NCI-H2196 (cell line): ENCODE results near the gene CAMTA1.
"Not testable (repeated sequence)": the region's sequence is repeated elsewhere in the genome, so short reads cannot be mapped to it uniquely, and the experiment has no call there.

ENCODE experiments used
- DNase-seq: peaks from one replicate; lab custom pipeline; 2025; ENCODE audit not compliant: unreplicated experiment; lab: John Stamatoyannopoulos, UW

Gene CAMTA1

GRCh38 chr1:6904476-6905170, 119.4 kb downstream of the CAMTA1 start:
- DNase-seq, result no peak

DNA sequence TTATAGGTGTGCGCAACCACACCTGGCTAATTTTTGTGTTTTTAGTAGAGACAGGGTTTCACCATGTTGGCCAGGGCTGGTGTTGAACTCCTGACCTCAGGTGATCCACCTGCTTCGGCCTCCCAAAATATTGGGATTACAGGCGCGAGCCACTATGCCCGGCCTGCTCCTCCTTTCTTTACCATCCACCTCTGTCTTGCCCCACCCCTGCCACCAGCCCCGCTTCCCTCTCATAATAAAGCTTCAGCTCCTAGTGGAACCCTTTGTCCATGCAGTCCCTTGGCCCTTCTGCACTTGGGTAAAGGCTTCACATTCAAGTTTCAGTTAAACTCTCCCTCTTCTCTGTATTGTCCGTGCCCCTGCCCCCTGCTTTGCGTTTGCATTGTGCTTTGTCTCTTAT, 120.1 kb downstream of the CAMTA1 start:
- DNase-seq, result no peak

GRCh38 chr1:6905790-6906189, 120.5 kb downstream of the CAMTA1 start:
- no peak for DNase-seq

DNA sequence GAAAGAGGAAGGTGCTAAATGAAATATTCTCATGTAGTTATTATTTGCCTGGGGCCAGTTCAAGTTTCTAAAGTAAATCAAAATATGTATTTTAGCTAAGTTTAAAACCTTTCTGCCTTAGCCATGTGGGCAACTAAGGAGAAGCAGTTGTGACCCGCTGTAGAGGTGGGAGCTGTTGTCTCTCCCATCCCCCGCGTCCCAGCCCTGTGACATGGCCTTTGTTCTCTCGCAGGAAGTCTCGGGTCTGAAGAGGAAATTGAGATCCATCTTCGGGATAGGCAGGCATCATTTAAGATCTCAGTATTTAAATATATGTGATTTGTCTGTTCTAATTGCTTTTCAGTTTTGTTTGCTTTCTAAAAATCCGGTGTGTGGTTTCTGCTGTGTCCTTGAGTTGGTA, 121.5 kb downstream of the CAMTA1 start:
- DNase-seq, result no peak

GRCh38 chr1:6907201-6907600, 121.9 kb downstream of the CAMTA1 start:
- DNase-seq, result no peak

GRCh38 chr1:6907676-6908434, 122.6 kb downstream of the CAMTA1 start:
- no peak for DNase-seq

DNA sequence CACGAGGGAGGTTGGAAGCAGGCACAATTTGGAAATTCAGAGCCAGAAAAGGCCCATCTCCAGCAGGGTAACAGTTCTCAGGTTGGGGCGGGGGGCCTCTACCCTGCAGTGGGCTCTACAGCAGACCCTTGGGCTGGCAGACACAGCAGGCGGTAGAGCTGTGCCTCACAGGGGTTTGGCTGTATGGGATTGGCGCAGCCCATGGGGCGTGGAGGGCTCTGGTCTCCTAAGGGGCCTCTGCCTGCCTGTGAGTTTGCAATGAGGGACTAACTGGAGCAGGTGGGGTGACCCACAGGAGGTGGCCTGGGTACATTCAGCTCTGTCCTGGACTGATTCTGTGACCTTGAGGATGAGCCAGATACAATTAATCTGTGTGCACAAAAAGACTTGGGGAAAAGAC, 124.1 kb downstream of the CAMTA1 start:
- DNase-seq, result no peak

- DNase-seq, result no peak
These were observed 124.6 kb downstream of the CAMTA1 start for GRCh38 chr1:6909857-6910256.

DNA sequence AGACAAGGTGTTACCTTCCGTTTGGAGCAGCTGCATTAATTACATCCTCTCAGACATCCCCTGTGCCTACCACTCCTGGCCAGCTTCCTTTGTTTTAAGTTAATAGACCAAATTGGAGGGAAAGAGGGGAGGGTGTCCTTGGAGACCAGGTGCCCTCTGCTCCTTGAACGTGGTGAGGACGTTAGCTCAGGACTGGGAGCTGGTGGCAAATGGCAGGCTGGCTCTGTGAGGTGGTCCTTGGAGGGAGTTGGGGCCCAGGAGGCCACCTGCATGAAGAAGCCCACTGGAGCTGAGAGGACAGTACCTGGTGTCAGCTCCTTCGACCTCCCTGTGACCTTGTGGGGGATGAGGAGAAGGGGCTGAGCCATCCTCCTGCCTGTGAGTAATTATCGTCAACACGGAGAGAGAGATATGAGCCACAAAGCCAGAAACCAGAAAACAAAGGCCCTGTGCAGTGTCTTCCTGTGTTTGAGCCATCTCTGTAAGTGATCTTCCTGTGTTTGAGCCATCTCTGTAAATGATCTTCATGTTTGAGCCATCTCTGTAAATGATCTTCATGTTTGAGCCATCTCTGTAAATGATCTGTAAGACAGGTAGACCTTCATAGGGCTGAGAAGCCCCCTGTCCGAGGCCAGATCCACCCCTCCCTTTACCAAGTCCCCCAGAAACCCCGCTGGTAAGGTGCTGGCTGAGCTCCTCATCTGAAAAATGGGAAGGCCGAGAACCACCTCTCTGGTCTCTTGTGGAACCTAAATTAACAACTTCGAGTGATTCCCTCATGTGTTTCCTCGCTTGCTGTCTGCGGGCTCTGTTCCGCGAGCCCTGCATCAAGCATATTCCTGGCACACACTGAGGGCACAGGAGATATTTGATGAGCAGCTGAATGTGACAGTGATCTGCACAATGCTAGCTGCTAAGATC, 126.0 kb downstream of the CAMTA1 start:
- no peak for DNase-seq

DNA sequence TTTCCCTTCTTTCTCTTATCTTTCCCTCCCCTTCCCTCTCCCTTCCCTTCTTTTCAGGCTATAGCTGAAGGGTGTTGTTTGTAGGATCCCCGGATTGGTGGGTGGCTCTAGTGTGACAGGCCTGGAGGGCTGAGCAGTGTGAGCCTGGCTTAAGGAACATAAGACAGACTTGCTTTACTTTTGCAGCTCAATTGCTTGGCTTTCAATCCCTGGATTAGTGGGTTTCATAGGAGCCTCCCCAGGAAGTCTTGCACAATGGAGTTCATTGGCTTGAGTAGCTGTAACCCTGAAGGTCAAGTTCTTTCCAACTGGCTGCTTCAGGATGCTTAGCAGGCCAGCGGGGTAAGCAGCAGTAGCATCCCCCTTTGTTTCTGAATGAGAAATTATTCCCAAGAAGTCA, 126.7 kb downstream of the CAMTA1 start:
- no peak for DNase-seq

- DNase-seq, result no peak
These were observed 127.3 kb downstream of the CAMTA1 start for GRCh38 chr1:6912518-6912917.

DNA sequence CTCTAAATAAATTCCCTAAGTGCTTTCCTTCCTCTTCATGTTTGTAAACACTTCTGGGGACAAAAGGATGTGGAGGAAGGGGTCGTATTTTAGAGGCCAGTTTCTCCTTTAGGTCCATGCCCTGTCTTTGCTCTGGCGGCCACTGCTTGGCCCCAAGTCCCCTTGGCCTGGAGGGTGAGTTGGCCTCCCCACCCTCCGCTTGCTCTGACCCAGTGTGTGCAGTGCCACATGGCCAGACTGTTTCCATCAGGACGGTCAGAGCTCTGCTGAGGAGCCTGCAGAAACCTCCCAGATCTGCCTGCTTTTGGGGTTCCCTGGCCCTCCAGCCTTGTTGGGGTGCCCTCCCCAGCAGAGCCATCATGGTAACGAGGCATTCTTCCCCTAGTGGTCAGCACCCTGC, 127.8 kb downstream of the CAMTA1 start:
- DNase-seq, result no peak

- no peak for DNase-seq
These were observed 129.5 kb downstream of the CAMTA1 start for GRCh38 chr1:6914706-6915105.

GRCh38 chr1:6915999-6916565, 130.8 kb downstream of the CAMTA1 start:
- DNase-seq, result no peak

DNA sequence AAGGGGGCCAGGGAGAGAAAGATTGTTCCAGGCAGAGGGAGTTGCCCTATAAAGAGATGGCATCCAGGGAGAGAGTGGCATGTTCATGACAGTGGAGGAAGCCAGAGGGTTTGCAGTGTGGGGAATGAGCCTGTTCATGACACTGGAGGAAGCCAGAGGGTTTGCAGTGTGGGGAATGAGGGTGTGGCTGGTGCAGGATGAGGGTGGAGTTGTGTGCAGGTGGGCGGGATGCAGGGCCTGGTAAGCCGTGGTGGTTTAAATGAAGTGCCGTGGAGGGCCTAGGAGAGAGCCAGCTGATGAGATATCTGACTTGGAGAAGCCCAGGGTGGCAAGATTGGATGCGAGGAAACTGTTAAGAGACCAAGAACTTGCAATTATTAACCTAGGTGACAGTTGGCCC, 131.8 kb downstream of the CAMTA1 start:
- no peak for DNase-seq

- DNase-seq, result no peak
These were observed 133.1 kb downstream of the CAMTA1 start for GRCh38 chr1:6918186-6918924.

GRCh38 chr1:6918925-6919511, 133.8 kb downstream of the CAMTA1 start:
- DNase-seq, result no peak

DNA sequence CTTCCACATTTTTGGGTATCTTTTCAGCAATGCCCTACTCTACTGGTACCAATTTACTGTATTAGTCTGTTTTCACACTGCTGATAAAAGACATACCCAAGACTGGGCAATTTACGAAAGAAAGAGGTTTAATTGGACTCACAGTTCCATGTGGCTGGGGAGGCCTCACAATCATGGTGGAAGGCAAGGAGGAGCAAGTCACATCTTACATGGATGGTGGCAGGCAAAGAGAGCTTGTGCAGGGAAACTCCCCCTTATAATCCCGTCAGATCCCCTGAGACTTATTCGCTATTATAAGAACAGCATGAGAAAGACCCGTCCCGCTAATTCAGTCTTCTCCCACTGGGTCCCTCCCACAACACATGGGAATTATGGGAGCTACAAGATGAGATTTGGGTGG, 136.3 kb downstream of the CAMTA1 start:
- not testable (repeated sequence) for DNase-seq

- DNase-seq, result no peak
These were observed 137.1 kb downstream of the CAMTA1 start for GRCh38 chr1:6922096-6922931.
